Kidney (tissue), 14 donors: Measurements from ENCODE around the gene DDX20. TPM values are rescaled to one million over a fixed set of nuclear protein-coding genes. Genes with fewer than 3 reads are reported as not detected.

Experiments
- DNase-seq, 5 donors: peaks; one replicate each; pipeline ENCODE4 v3.0.0-alpha.2; 2013 to 2020
- FAIRE-seq: peaks from 2 replicates; lab custom pipeline; 2012; peaks lifted over from hg19 to GRCh38; lab: Jason Lieb, UNC
- H3K27ac ChIP-seq, 2 donors: one replicate each; pipeline ENCODE4 v1.7.0; 2013; ENCODE audit warnings: low read depth in 2 of 2, low read length in 2 of 2, inconsistent platforms in 1 of 2
- H3K27me3 ChIP-seq: one replicate; pipeline ENCODE4 v1.7.1; 2013; ENCODE audit warnings: low read length, inconsistent platforms; ENCODE audit not compliant: control insufficient read depth, insufficient read depth
- H3K36me3 ChIP-seq, 3 donors: one replicate each; pipeline versions ENCODE4 v1.7.0 to v1.7.1; 2013; ENCODE audit warnings: low read length in 3 of 3, control low read depth in 1 of 3, inconsistent platforms in 1 of 3; ENCODE audit not compliant: insufficient read depth in 3 of 3, control insufficient read depth in 2 of 3
- H3K4me1 ChIP-seq, 3 donors: one replicate each; pipeline versions ENCODE4 v1.7.0 to v1.7.1; 2013; ENCODE audit warnings: low read length in 3 of 3, inconsistent platforms in 1 of 3, low read depth in 1 of 3; ENCODE audit not compliant: control insufficient read depth in 2 of 3, insufficient read depth in 2 of 3
- H3K4me3 ChIP-seq, 3 donors: one replicate each; pipeline versions ENCODE4 v1.7.0 to v1.8.1; 2013; ENCODE audit warnings: low read length in 3 of 3, control low read depth in 1 of 3, inconsistent platforms in 1 of 3
- H3K9ac ChIP-seq, 3 donors: one replicate each; pipeline versions ENCODE4 v1.7.0 to v1.7.1; 2013; ENCODE audit warnings: low read length in 3 of 3, control low read depth in 1 of 3, inconsistent platforms in 1 of 3
- H3K9me3 ChIP-seq, 3 donors: one replicate each; pipeline versions ENCODE4 v1.7.0 to v1.7.1; 2013; ENCODE audit warnings: low read length in 3 of 3, control low read depth in 1 of 3, inconsistent platforms in 1 of 3; ENCODE audit not compliant: control insufficient read depth in 2 of 3, insufficient read depth in 1 of 3
- intact Hi-C: fragments of 100-400 bp; cut with DNase I; formaldehyde crosslinking; loops from one replicate; pipeline ENCODE4 v1.11.1; 2022
- polyA plus RNA-seq: library from polyadenylated mRNA; stranded (reverse); fragments of 350-450 nt; fragmentation: Illumina TruSeq; extraction: RNeasy Lipid Tissue Mini Kit (QIAGEN cat#74804); gene quantifications from one replicate; pipeline ENCODE4 v1.2.3, GENCODE V29; 2014; ENCODE audit warnings: low read depth, low replicate concordance; ENCODE audit not compliant: insufficient read depth
- total RNA-seq: library from RNA; stranded (reverse); fragmentation: NEBNext Ultra II Directional; extraction: Animal tissue kit (Norgen Biotek cat#: 25700); gene quantifications from one replicate; pipeline ENCODE4 v1.2.1, GENCODE V29; 2021
- TF ChIP-seq, protein P1 (sequence below): IDR thresholded peaks from 3 replicates; pipeline ENCODE4 v1.5.1; 2012; ENCODE audit warnings: mild to moderate bottlenecking, moderate library complexity, borderline replicate concordance; ENCODE audit not compliant: insufficient read depth; ENCODE audit errors: extremely low read depth
- donor health status: control.
- donor health status: control.
- donor health status: control.
- donor health status: control.
- donor health status: control.
- donor health status: DM: yes; HTN: yes; CAD: no.
- donor health status: Normal renal cell carcinoma (clear cell type).

DDX20 gene
- total and polyA plus RNA-seq, 2 donors from 2014 or later = 5.5 to 9.6 TPM

DNA sequence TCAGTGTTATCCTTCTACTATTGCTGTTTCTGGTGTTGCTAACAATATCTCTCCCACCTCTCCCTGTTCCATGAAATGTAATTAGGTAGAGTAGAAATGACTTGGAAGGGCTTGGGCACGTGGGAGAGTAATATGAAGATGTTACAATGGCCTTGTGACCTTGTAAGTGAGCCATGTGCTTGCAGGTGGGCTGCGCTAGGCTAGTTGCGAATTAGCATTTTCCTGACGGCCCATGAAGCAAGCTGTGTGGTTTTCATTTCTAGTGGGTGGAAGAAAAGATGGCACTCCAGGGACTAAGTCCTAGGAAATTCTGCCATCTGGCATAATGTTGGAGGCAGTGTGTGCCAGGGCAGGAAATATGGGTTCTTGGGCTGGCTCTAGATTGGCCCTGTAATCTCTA is 7.8 kb upstream of the DDX20 start:
- no peaks in the 10 kb centered on the region for H3K27me3 ChIP-seq

DNA sequence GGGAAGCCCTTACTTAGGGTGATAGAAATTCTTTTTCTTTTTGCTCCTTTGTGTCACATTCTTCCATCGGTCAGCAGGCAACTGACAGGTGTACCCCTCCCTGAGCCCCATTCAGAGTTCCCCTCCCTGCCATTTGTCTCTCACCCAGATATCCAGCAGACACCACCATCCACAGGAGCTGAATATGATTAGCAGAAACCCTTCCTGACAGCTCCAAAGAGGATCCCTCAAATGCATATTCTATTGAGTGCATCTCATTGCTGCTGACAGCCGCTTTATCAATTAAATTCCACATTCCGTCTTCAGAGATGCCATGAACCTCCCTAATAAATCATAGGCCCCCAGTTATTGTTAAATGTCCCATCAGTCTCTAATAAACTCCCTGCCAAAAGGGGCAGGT is 6.1 kb upstream of the DDX20 start:
- peaks cover 0 to 1% (median under 1%) of the 10 kb centered on the region in 3 donors for H3K4me1 ChIP-seq
- no peak overlapping the region for H3K27ac ChIP-seq
- intact Hi-C loops = loop anchor here (10.0 kb wide), 2 partner anchors 235 to 265 kb away; no protein-coding TSS in a partner anchor
- no peaks in the 10 kb centered on the region for H3K36me3 ChIP-seq
- no peak overlapping the region for H3K9ac ChIP-seq
- FAIRE-seq = no peak
- no peak for DNase-seq
- H3K9me3 ChIP-seq = no peaks in the 10 kb centered on the region
- TF ChIP-seq, protein P1, sequence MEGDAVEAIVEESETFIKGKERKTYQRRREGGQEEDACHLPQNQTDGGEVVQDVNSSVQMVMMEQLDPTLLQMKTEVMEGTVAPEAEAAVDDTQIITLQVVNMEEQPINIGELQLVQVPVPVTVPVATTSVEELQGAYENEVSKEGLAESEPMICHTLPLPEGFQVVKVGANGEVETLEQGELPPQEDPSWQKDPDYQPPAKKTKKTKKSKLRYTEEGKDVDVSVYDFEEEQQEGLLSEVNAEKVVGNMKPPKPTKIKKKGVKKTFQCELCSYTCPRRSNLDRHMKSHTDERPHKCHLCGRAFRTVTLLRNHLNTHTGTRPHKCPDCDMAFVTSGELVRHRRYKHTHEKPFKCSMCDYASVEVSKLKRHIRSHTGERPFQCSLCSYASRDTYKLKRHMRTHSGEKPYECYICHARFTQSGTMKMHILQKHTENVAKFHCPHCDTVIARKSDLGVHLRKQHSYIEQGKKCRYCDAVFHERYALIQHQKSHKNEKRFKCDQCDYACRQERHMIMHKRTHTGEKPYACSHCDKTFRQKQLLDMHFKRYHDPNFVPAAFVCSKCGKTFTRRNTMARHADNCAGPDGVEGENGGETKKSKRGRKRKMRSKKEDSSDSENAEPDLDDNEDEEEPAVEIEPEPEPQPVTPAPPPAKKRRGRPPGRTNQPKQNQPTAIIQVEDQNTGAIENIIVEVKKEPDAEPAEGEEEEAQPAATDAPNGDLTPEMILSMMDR = no peak
- H3K4me3 ChIP-seq = no peak overlapping the region
- no peaks in the 10 kb centered on the region for H3K27me3 ChIP-seq

More for the DNA sequence above, 7.8 kb upstream of the DDX20 start:
- Histone ChIP-seq H3K36me3 (no peaks in the 10 kb centered on the region), H3K9ac (no peak overlapping the region), H3K4me1 (no peaks in the 10 kb centered on the region), H3K4me3 (no peak overlapping the region), H3K27ac (no peak overlapping the region), H3K9me3 (no peaks in the 10 kb centered on the region)
- intact Hi-C loops = no loop called here
- FAIRE-seq (no peak), DNase-seq (no peak)
- TF ChIP-seq, protein P1 = no peak

DNA sequence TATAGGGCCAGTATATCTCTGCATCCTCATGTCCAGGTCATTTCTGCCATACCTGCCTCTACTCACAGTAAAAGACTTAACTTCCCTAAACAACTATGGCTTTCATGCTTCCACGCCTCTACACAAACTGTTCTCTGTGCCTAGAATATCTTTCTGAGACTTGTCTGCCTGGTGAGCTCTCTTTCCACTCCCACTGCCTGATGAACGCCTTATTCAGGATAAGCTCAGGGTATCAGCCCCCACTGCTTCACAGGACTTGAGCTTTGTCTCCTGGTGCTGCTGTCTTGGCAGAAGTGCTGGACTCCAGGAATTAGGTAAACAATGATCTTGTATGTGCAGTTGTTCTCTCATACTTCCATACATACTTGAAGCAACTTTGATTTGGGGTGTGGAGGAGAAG is 4.8 kb upstream of the DDX20 start:
- Histone ChIP-seq H3K27me3 (no peaks in the 10 kb centered on the region), H3K9me3 (no peaks in the 10 kb centered on the region), H3K36me3 (no peaks in the 10 kb centered on the region), H3K27ac (no peak overlapping the region), H3K4me3 (no peak overlapping the region), H3K4me1 (peaks cover 0 to 6% (median 3%) of the 10 kb centered on the region in 3 donors), H3K9ac (no peak overlapping the region)
- intact Hi-C loops = loop anchor here (10.0 kb wide), 2 partner anchors 236 to 266 kb away; no protein-coding TSS in a partner anchor
- TF ChIP-seq, protein P1 = no peak
- DNase-seq = no peak
- FAIRE-seq = no peak
